ENCODE measurements around the gene RASGEF1B.
"Not testable (repeated sequence)": the region's sequence is repeated elsewhere in the genome, so short reads cannot be mapped to it uniquely, and the experiment has no call there.

The RASGEF1B gene

GRCh38 chr4:81432825-81433224 lies 38.9 kb downstream of the RASGEF1B start:
- no peak for DNase-seq (ENCODE audit: low read depth, low spot score)

GRCh38 chr4:81431971-81432370 lies 39.7 kb downstream of the RASGEF1B start:
- no peak for DNase-seq (ENCODE audit: low read depth, low spot score)

GRCh38 chr4:81429607-81430006 lies 42.1 kb downstream of the RASGEF1B start:
- DNase-seq (ENCODE audit: low read depth, low spot score) = no peak

GRCh38 chr4:81429031-81429430 lies 42.7 kb downstream of the RASGEF1B start:
- DNase-seq (ENCODE audit: low read depth, low spot score) = no peak

- DNase-seq (ENCODE audit: low read depth, low spot score) = no peak
Measured at GRCh38 chr4:81428002-81428401, 43.7 kb downstream of the RASGEF1B start.

GRCh38 chr4:81427344-81427821 lies 44.3 kb downstream of the RASGEF1B start:
- no peak for DNase-seq (ENCODE audit: low read depth, low spot score)

- no peak for DNase-seq (ENCODE audit: low read depth, low spot score)
Measured at GRCh38 chr4:81426770-81427289, 44.9 kb downstream of the RASGEF1B start.

GRCh38 chr4:81424816-81425755 lies 46.6 kb downstream of the RASGEF1B start:
- DNase-seq (ENCODE audit: low read depth, low spot score) = no peak

- no peak for DNase-seq (ENCODE audit: low read depth, low spot score)
Measured at GRCh38 chr4:81424336-81424735, 47.4 kb downstream of the RASGEF1B start.

- DNase-seq (ENCODE audit: low read depth, low spot score) = no peak
Measured at GRCh38 chr4:81422595-81422994, 49.1 kb downstream of the RASGEF1B start.

GRCh38 chr4:81421346-81422218 lies 50.1 kb downstream of the RASGEF1B start:
- DNase-seq (ENCODE audit: low read depth, low spot score) = no peak

GRCh38 chr4:81418572-81418971 lies 53.1 kb downstream of the RASGEF1B start:
- DNase-seq (ENCODE audit: low read depth, low spot score) = no peak

GRCh38 chr4:81412946-81413495 lies 58.7 kb downstream of the RASGEF1B start:
- no peak for DNase-seq (ENCODE audit: low read depth, low spot score)

- DNase-seq (ENCODE audit: low read depth, low spot score) = no peak
Measured at GRCh38 chr4:81410680-81411079, 61.0 kb downstream of the RASGEF1B start.

GRCh38 chr4:81409836-81410235 lies 61.9 kb downstream of the RASGEF1B start:
- DNase-seq (ENCODE audit: low read depth, low spot score) = no peak

- DNase-seq (ENCODE audit: low read depth, low spot score) = no peak
Measured at GRCh38 chr4:81408341-81408740, 63.4 kb downstream of the RASGEF1B start.

- no peak for DNase-seq (ENCODE audit: low read depth, low spot score)
Measured at GRCh38 chr4:81407726-81408125, 64.0 kb downstream of the RASGEF1B start.

- not testable (repeated sequence) for DNase-seq (ENCODE audit: low read depth, low spot score)
Measured at GRCh38 chr4:81406481-81406880, 65.2 kb downstream of the RASGEF1B start.

GRCh38 chr4:81405900-81406401 lies 65.8 kb downstream of the RASGEF1B start:
- no peak for DNase-seq (ENCODE audit: low read depth, low spot score)

GRCh38 chr4:81404741-81405140 lies 67.0 kb downstream of the RASGEF1B start:
- no peak for DNase-seq (ENCODE audit: low read depth, low spot score)

GRCh38 chr4:81404294-81404693 lies 67.4 kb downstream of the RASGEF1B start:
- DNase-seq (ENCODE audit: low read depth, low spot score) = no peak

Measured in iPS DF 19.7 (cell line).